ENCODE results near the gene KCNH3. TPM values are rescaled to one million over a fixed set of nuclear protein-coding genes. Genes with fewer than 3 reads are reported as not detected.

The KCNH3 gene
- total RNA-seq, 2 donors from 2014 or later, result 1.3 to 1.6 TPM

GRCh38 chr12:49547090-49547690 lies 8.4 kb downstream of the KCNH3 start:
- H3K4me1 ChIP-seq, result peaks cover 23% of the 10 kb centered on the region
- TF ChIP-seq POLR2A (IDR thresholded peaks at IDR 0.05), result no peak
- TF ChIP-seq, protein P1, sequence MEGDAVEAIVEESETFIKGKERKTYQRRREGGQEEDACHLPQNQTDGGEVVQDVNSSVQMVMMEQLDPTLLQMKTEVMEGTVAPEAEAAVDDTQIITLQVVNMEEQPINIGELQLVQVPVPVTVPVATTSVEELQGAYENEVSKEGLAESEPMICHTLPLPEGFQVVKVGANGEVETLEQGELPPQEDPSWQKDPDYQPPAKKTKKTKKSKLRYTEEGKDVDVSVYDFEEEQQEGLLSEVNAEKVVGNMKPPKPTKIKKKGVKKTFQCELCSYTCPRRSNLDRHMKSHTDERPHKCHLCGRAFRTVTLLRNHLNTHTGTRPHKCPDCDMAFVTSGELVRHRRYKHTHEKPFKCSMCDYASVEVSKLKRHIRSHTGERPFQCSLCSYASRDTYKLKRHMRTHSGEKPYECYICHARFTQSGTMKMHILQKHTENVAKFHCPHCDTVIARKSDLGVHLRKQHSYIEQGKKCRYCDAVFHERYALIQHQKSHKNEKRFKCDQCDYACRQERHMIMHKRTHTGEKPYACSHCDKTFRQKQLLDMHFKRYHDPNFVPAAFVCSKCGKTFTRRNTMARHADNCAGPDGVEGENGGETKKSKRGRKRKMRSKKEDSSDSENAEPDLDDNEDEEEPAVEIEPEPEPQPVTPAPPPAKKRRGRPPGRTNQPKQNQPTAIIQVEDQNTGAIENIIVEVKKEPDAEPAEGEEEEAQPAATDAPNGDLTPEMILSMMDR (IDR thresholded peaks at IDR 0.05), result no peak
- DNase-seq, result no peak
- no peaks in the 10 kb centered on the region for H3K27me3 ChIP-seq
- H3K36me3 ChIP-seq (replicated peaks in 1 of 2; ENCODE audit: insufficient read depth in 1 of 2, low read depth in 2 of 2), result no peaks in the 10 kb centered on the region
- no peak overlapping the region for H3K4me3 ChIP-seq
- no peaks in the 10 kb centered on the region for H3K9me3 ChIP-seq
- H3K27ac ChIP-seq, result no peak overlapping the region
- 73 to 74% methylated on average over 7 of the region's 7 CpGs for WGBS, 2 donors
- intact Hi-C loops (cut with DNase I), result no loop called here
- ATAC-seq, result no peak

DNA sequence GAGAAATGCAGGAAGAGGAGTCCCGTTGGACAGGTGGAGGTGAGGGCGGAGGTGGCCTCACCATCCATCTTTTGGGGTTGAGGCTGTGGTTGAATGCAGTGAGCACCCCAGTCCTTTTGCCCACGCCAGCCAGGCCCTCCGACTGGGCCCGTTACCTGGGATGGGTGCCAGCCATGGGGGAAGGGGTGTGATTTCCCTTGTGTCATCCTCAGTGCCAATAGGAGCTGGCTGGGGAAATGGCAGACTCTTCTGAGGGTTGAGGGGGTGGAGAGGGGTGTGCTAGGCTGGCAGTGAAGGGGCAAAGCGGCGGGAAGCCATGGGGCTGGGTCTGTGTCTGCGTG lies 9.6 kb downstream of the KCNH3 start:
- H3K4me1 ChIP-seq, result peaks cover 28% of the 10 kb centered on the region
- H3K4me3 ChIP-seq, result no peak overlapping the region
- intact Hi-C loops (cut with DNase I), result no loop called here
- H3K27me3 ChIP-seq, result no peaks in the 10 kb centered on the region
- no peak for TF ChIP-seq POLR2A (IDR thresholded peaks at IDR 0.05)
- TF ChIP-seq, protein P1 (IDR thresholded peaks at IDR 0.05), result no peak
- no peaks in the 10 kb centered on the region for H3K36me3 ChIP-seq (replicated peaks in 1 of 2; ENCODE audit: insufficient read depth in 1 of 2, low read depth in 2 of 2)
- no peaks in the 10 kb centered on the region for H3K9me3 ChIP-seq
- no peak overlapping the region for H3K27ac ChIP-seq
- ATAC-seq (no peak), DNase-seq (no peak)
- WGBS, 2 donors, result 71 to 83% methylated on average over 2 to 8 of the region's 8 CpGs

- Histone ChIP-seq H3K36me3 (replicated peaks in 1 of 2; ENCODE audit: insufficient read depth in 1 of 2, low read depth in 2 of 2) (no peaks in the 10 kb centered on the region), H3K27me3 (no peaks in the 10 kb centered on the region), H3K4me3 (no peak overlapping the region), H3K4me1 (peaks cover 28% of the 10 kb centered on the region), H3K27ac (no peak overlapping the region), H3K9me3 (no peaks in the 10 kb centered on the region)
- DNase-seq (no peak), ATAC-seq (no peak)
- 61 to 82% methylated on average over 54 to 60 of the region's 70 CpGs for WGBS, 2 donors
- TF ChIP-seq, protein P1 (IDR thresholded peaks at IDR 0.05), result no peak
- TF ChIP-seq POLR2A (IDR thresholded peaks at IDR 0.05), result no peak
- intact Hi-C loops (cut with DNase I), result no loop called here
These were observed 10.2 kb downstream of the KCNH3 start for GRCh38 chr12:49548822-49549648.

GRCh38 chr12:49549735-49550692 lies 11.2 kb downstream of the KCNH3 start:
- intact Hi-C loops (cut with DNase I), result no loop called here
- H3K9me3 ChIP-seq, result no peaks in the 10 kb centered on the region
- no peak for ATAC-seq
- WGBS, 2 donors, result 75 to 79% methylated on average over 20 to 28 of the region's 28 CpGs
- no peak for DNase-seq
- no peak overlapping the region for H3K4me3 ChIP-seq
- no peaks in the 10 kb centered on the region for H3K27me3 ChIP-seq
- H3K27ac ChIP-seq, result peak overlapping the region in 3 of 4 donors; percentile 44 to 54 (median 50)
- peaks cover 28% of the 10 kb centered on the region for H3K4me1 ChIP-seq
- TF ChIP-seq POLR2A (IDR thresholded peaks at IDR 0.05), result no peak
- TF ChIP-seq, protein P1 (IDR thresholded peaks at IDR 0.05), result no peak
- no peaks in the 10 kb centered on the region for H3K36me3 ChIP-seq (replicated peaks in 1 of 2; ENCODE audit: insufficient read depth in 1 of 2, low read depth in 2 of 2)
